ENCODE results near the gene SRPK1. TPM values are rescaled to one million over a fixed set of nuclear protein-coding genes. Genes with fewer than 3 reads are reported as not detected.

Gene SRPK1
- total and polyA plus RNA-seq, 2 of the 8 experiments (the other 6 are each of a cell fraction or from before 2014, with no cell fraction given), result 25.7 to 116 TPM

GRCh38 chr6:35920793-35921732 is at the start of gene SRPK1 (continued):
- TF ChIP-seq CTCF (IDR thresholded peaks at IDR 0.05; ENCODE audit: control extremely low read depth in 1 of 3, insufficient read depth in 1 of 3, low read depth in 1 of 3, low read length in 3 of 3) (no peak), RBBP5 (IDR thresholded peaks at IDR 0.05; ENCODE audit: borderline replicate concordance, low read depth, low read length) (peak; percentile 65), SAP30 (IDR thresholded peaks at IDR 0.05; ENCODE audit: insufficient read depth, insufficient replicate concordance, low read length) (no peak), SP2 (IDR thresholded peaks at IDR 0.05; ENCODE audit: low read length) (no peak), KDM4A (IDR thresholded peaks at IDR 0.05; ENCODE audit: low read depth, low read length, severe bottlenecking) (peak; percentile 77), SIN3A (conservative IDR thresholded peaks at IDR 0.05 in 1 of 2, IDR thresholded peaks at IDR 0.05 in 1 of 2; ENCODE audit: low read depth in 1 of 2, low read length in 2 of 2) (no peak), PHF8 (conservative IDR thresholded peaks at IDR 0.05; ENCODE audit: low read depth, low read length) (peak; percentile 84), TCF12 (IDR thresholded peaks at IDR 0.05; ENCODE audit: low read depth, low read length) (no peak), MAFK (IDR thresholded peaks at IDR 0.05; ENCODE audit: low read depth, low read length) (no peak; the same call in 1 of the 2 replicates), RAD21 (IDR thresholded peaks at IDR 0.05 in 1 of 2, conservative IDR thresholded peaks at IDR 0.05 in 1 of 2; ENCODE audit: low read depth in 2 of 2, low read length in 2 of 2) (no peak), NRF1 (IDR thresholded peaks at IDR 0.05; ENCODE audit: low read depth, low read length) (peak; percentile 71), GTF2F1 (IDR thresholded peaks at IDR 0.05; ENCODE audit: borderline replicate concordance, low read depth, low read length) (no peak), RNF2 (IDR thresholded peaks at IDR 0.05; ENCODE audit: borderline replicate concordance, low read depth, low read length, missing control alignments, poor library complexity, severe bottlenecking) (no peak), TBP (IDR thresholded peaks at IDR 0.05; ENCODE audit: low read depth, low read length) (peak; percentile 63; the same call in 1 of the 2 replicates), KDM5A (IDR thresholded peaks at IDR 0.05; ENCODE audit: low read length) (no peak), SP1 (IDR thresholded peaks at IDR 0.05; ENCODE audit: low read depth, low read length) (0 out of 2 replicates have a peak, but pooled peaks have one; percentile 22), CBX5 (IDR thresholded peaks at IDR 0.05; ENCODE audit: low read depth, low read length) (no peak), GABPA (IDR thresholded peaks at IDR 0.05; ENCODE audit: borderline replicate concordance, insufficient read depth, low read length) (no peak), SRF (IDR thresholded peaks at IDR 0.05; ENCODE audit: low read depth, low read length) (no peak)
